ENCODE data around the gene PRR15.
A peak's percentile ranks its signal among the peaks of the same experiment; 100 is the strongest.

- TF ChIP-seq CTCF (IDR thresholded peaks at IDR 0.05; ENCODE audit: low read depth, low read length, missing input control) (no peak), JUND (IDR thresholded peaks at IDR 0.05) (no peak), EGR1 (IDR thresholded peaks at IDR 0.05; ENCODE audit: low read depth in 2 of 2) (no peak), MAX (IDR thresholded peaks at IDR 0.05) (no peak), GABPA (IDR thresholded peaks at IDR 0.05 in 1 of 2, conservative IDR thresholded peaks at IDR 0.05 in 1 of 2) (no peak), RAD21 (IDR thresholded peaks at IDR 0.05) (no peak), RXRA (IDR thresholded peaks at IDR 0.05) (peak; percentile 22 to 24), ZBTB33 (IDR thresholded peaks at IDR 0.05) (no peak), TAF1 (conservative IDR thresholded peaks at IDR 0.05) (no peak), SP1 (IDR thresholded peaks at IDR 0.05) (peak; percentile 33)
- TF ChIP-seq, protein P1, sequence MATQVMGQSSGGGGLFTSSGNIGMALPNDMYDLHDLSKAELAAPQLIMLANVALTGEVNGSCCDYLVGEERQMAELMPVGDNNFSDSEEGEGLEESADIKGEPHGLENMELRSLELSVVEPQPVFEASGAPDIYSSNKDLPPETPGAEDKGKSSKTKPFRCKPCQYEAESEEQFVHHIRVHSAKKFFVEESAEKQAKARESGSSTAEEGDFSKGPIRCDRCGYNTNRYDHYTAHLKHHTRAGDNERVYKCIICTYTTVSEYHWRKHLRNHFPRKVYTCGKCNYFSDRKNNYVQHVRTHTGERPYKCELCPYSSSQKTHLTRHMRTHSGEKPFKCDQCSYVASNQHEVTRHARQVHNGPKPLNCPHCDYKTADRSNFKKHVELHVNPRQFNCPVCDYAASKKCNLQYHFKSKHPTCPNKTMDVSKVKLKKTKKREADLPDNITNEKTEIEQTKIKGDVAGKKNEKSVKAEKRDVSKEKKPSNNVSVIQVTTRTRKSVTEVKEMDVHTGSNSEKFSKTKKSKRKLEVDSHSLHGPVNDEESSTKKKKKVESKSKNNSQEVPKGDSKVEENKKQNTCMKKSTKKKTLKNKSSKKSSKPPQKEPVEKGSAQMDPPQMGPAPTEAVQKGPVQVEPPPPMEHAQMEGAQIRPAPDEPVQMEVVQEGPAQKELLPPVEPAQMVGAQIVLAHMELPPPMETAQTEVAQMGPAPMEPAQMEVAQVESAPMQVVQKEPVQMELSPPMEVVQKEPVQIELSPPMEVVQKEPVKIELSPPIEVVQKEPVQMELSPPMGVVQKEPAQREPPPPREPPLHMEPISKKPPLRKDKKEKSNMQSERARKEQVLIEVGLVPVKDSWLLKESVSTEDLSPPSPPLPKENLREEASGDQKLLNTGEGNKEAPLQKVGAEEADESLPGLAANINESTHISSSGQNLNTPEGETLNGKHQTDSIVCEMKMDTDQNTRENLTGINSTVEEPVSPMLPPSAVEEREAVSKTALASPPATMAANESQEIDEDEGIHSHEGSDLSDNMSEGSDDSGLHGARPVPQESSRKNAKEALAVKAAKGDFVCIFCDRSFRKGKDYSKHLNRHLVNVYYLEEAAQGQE (IDR thresholded peaks at IDR 0.05): no peak
Observed at GRCh38 chr7:29606287-29606721, 42.7 kb downstream of the PRR15 start.

Measured in liver (tissue), 3 donors.